Measurements from ENCODE around the gene CHST3. TPM values are rescaled to one million over a fixed set of nuclear protein-coding genes. Genes with fewer than 3 reads are reported as not detected.
A peak's percentile ranks its signal among the peaks of the same experiment; 100 is the strongest.
"Not testable (repeated sequence)": the region's sequence is repeated elsewhere in the genome, so short reads cannot be mapped to it uniquely, and the experiment has no call there.

Gene CHST3
- total RNA-seq, 1 donor from 2014 or later, result 9.0 TPM

- ATAC-seq, result no peak
Measured at GRCh38 chr10:71950683-71951082, 13.5 kb upstream of the CHST3 start.

- no peak for ATAC-seq
Measured at GRCh38 chr10:71952745-71953144, 11.4 kb upstream of the CHST3 start.

- no peak for ATAC-seq
Measured at GRCh38 chr10:71957546-71958275, 6.5 kb upstream of the CHST3 start.

- ATAC-seq, result no peak
Measured at GRCh38 chr10:71959526-71959925, 4.7 kb upstream of the CHST3 start.

GRCh38 chr10:71961831-71962230 is 2.4 kb upstream of the CHST3 start:
- ATAC-seq, result no peak

GRCh38 chr10:71962901-71963300 is 1.3 kb upstream of the CHST3 start:
- no peak for ATAC-seq

GRCh38 chr10:71963351-71964097 is 671 bp upstream of the CHST3 start:
- peak; percentile 16 for ATAC-seq

GRCh38 chr10:71964743-71965515 is 734 bp downstream of the CHST3 start:
- ATAC-seq, result peak; percentile 78

GRCh38 chr10:71965623-71966022 is 1.4 kb downstream of the CHST3 start:
- ATAC-seq, result no peak

GRCh38 chr10:71966046-71967004 is 2.1 kb downstream of the CHST3 start:
- peak; percentile 1 for ATAC-seq

- not testable (repeated sequence) for ATAC-seq
Measured at GRCh38 chr10:71967958-71968357, 3.8 kb downstream of the CHST3 start.

- ATAC-seq, result no peak
Measured at GRCh38 chr10:71968553-71969474, 4.6 kb downstream of the CHST3 start.

GRCh38 chr10:71969929-71970328 is 5.7 kb downstream of the CHST3 start:
- no peak for ATAC-seq

GRCh38 chr10:71970331-71970730 is 6.1 kb downstream of the CHST3 start:
- ATAC-seq, result peak; percentile 37

- peak; percentile 32 for ATAC-seq
Measured at GRCh38 chr10:71970869-71971268, 6.7 kb downstream of the CHST3 start.

- ATAC-seq, result peak; percentile 47
Measured at GRCh38 chr10:71971311-71971731, 7.1 kb downstream of the CHST3 start.

- ATAC-seq, result no peak
Measured at GRCh38 chr10:71971769-71972555, 7.8 kb downstream of the CHST3 start.

GRCh38 chr10:71972746-71973695 is 8.8 kb downstream of the CHST3 start:
- ATAC-seq, result no peak
